Suprapubic skin (tissue), 4 donors: ENCODE measurements around the gene NIM1K.

Source experiments
- CTCF ChIP-seq, 2 donors: fragments of 200-600 bp in 1 of 2; fragments of 450-650 bp in 1 of 2; sonication (generic) in 1 of 2; IDR thresholded peaks; one replicate each; pipeline ENCODE4 v1.5.1; 2016 to 2019; ENCODE audit warnings: antibody characterized with exemption in 2 of 2, mild to moderate bottlenecking in 1 of 2, moderate library complexity in 1 of 2
- POLR2A ChIP-seq, 2 donors: fragments of 450-650 bp; IDR thresholded peaks; one replicate each; pipeline ENCODE4 v1.6.1; 2017; ENCODE audit warnings: antibody characterized with exemption in 2 of 2, mild to moderate bottlenecking in 2 of 2, moderate library complexity in 2 of 2
- POLR2AphosphoS5 ChIP-seq, 3 donors: sonication (generic); formaldehyde crosslinking; IDR thresholded peaks; one replicate each; pipeline ENCODE4 v1.6.1; 2017; ENCODE audit warnings: antibody characterized with exemption in 3 of 3

DNA sequence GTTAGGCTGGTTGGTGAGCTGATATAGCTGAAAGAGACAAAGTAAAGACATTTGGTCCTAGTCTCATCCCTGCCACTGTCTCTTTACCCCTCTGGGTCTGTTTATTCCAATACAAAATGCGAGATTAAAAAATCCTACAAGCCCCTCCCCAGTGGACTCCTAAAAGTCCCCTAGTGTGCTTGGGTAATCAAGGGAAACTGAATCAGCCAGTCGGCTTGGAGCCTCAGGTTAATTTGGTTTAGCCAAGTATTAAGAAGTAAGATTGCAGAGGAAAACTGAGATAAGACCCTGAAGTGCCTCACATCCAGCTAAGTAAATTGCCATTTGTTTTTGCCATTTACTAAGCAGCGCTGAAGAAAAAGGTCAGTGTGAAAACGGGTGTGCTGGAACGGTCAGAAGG is 10.4 kb downstream of the NIM1K start:
- TF ChIP-seq CTCF (IDR thresholded peaks at IDR 0.05) (no peak), POLR2A (IDR thresholded peaks at IDR 0.05) (no peak), POLR2AphosphoS5 (IDR thresholded peaks at IDR 0.05) (no peak)
